GM18951 (cell line): ENCODE data around the gene LGALS16.
"Not testable (repeated sequence)": the region's sequence is repeated elsewhere in the genome, so short reads cannot be mapped to it uniquely, and the experiment has no call there.

ENCODE experiments used
- POLR2A ChIP-seq: IDR thresholded peaks from 4 replicates; pipeline ENCODE4 v1.6.1; 2011; ENCODE audit warnings: mild to moderate bottlenecking; ENCODE audit not compliant: insufficient read length, insufficient read depth; ENCODE audit errors: extremely low read depth
- in situ Hi-C: fragments of 300-500 bp; cut with MboI; formaldehyde crosslinking; loops from one replicate; pipeline ENCODE4 v1.12.0; 2022; ENCODE audit warnings: low sequenced_read_pairs, mixed read lengths, inconsistent platforms; ENCODE audit not compliant: unreplicated experiment

Gene LGALS16, protein sequence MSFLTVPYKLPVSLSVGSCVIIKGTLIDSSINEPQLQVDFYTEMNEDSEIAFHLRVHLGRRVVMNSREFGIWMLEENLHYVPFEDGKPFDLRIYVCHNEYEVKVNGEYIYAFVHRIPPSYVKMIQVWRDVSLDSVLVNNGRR

DNA sequence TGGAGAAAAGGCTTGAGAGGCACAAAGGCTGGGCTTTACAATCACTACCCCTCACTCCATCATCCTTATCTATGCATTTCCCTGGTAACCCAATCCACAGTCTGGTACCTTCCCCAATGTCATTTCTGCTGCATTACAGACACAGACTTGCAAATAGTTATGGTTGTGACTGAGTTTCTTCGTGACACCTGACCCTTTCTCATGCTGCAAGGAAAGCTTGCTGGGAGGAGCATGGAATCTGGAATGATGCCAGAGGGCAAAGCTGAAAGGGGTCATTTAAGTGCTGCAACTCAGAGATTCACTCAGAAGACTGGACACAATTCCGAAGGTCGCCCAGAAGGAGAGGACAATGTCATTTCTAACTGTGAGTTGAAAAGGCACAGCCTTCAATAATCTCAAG is at the start of gene LGALS16:
LGALS16 (plus strand) TSS at position 301 of the 400 bp plus-strand sequence; CDS start at position 350, 49 bp downstream.
- in situ Hi-C loops: loop anchor here (5.0 kb wide), 1 partner anchor 103 kb away; no protein-coding TSS in a partner anchor
- no peak for TF ChIP-seq POLR2A

DNA sequence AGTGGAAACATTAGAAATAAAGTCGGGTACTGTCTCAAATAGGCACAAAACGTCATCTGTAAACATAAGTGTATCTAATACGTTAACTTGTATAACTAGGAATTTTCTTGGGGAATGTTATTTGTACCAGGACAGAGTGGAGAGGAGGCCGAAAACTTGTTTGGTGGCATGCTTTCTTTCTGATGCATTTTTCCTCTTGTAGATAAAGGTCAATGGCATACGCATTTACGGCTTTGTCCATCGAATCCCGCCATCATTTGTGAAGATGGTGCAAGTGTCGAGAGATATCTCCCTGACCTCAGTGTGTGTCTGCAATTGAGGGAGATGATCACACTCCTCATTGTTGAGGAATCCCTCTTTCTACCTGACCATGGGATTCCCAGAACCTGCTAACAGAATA is 48.7 kb upstream of the LGALS16 start:
- no peak for TF ChIP-seq POLR2A
- in situ Hi-C loops: no loop called here

DNA sequence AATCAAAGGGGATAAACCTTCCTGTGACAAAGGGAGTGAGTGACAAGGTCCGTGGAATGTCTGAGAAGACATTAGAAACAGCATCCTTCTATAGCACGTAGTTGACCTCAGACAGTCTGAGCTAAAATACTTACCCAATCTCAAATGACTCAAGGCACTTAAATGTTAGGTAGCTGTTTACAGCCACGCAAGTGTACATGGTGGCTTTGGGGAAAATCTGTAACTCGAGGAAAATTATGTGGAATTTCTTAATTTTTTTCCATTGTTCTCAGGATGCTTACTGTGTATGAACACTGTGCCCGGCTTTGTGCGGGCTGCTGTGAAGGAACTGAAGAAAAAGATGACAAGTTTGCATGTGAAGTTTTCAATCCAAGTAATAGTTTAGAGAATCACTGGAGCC is 48.2 kb upstream of the LGALS16 start:
- TF ChIP-seq POLR2A: no peak
- in situ Hi-C loops: no loop called here

DNA sequence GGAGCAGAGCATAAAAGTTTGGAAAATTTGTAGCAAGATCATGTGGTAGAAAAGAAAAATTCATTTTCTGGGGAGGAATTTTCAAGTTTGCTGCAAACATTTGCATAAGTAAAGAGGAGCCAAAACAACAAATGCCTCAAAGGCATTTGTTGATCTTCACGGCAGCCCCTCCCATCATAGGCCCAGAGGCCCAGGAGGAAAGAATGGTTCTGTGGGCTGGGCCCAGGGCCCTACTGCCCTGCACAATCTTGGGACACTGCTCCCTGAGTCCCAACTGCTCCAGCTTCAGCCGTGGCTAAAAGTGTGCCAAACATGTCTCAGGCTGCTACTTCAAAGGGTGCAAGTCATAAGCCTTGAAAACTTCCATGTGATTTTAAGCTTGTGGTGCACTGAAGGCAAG is 42.1 kb upstream of the LGALS16 start:
- no peak for TF ChIP-seq POLR2A
- in situ Hi-C loops: no loop called here

DNA sequence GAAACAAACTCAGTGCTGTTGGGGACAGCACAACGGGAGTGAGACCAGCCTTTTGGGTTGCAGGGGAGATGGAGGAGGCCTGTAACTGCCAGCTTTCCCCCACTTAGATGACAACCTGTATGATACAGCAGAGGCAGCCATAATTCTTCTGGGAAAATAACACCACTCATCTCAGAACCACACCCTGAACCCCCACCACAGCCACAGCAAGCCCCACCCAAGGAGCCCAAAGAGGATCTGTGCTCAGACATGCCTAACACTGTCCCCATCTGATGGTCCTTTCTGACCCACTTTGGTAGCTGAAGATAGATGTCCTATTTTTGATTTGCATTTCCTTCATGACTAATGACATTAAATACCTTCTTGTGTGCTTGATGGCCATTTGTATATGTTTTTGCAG is 38.0 kb upstream of the LGALS16 start:
- no peak for TF ChIP-seq POLR2A
- in situ Hi-C loops: no loop called here

DNA sequence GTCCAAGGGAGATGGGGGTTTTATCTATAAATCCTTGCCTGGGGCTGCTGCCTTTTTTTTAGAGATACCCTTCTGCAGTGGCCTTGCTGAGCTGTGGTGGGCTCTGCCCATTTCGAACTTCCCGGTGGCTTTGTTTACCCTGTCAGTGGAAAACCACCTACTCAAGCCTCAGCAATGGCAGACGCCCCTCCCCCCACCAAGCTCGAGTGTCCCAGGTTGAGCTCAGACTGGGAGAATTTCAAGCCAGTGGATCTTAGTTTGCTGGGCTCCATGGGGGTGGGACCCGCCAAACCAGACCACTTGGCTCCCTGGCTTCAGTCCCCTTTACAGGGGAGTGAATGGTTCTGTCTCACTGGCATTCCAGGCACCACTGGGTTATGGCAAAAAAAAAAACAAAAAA is 31.8 kb upstream of the LGALS16 start:
- TF ChIP-seq POLR2A: no peak
- in situ Hi-C loops: no loop called here

DNA sequence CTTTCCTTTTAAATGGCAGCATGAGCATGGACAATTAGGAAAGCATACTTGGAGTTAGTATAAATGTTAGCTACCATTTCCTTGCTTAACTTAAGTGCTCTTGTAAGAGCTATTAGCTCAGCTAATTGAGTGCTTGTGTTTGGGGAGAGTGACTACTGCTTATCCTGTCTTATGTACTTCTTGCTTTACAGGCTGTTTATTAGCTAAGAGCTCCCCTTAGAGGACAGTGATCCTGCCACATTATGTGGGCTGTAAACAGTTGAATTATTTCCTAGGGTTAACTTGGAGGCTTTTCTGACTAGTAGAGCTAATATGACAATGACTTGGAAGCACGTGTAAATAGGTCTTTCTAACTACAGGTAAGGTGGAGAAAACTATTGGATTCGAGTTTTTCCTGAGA is 28.1 kb upstream of the LGALS16 start:
- in situ Hi-C loops: not testable (repeated sequence)

DNA sequence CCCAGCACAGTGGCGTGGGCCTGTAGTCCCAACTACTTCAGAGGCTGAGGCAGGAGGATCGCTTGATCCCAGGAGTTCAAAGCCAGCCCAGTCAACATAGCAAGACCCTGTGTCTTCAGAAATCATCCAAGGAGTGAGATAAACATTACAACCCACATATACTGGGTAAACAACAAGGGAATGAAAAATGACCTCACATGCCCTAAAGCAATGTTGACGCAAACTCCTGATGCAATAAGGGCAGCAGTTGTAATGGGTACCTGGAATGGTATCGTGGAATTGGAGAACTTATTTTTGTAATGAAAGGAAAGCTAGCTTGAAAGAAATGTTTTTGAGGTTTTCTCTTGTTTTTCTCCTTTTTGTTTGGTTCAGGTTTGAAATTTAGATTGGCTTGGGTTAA is 24.5 kb upstream of the LGALS16 start:
- in situ Hi-C loops: no loop called here

DNA sequence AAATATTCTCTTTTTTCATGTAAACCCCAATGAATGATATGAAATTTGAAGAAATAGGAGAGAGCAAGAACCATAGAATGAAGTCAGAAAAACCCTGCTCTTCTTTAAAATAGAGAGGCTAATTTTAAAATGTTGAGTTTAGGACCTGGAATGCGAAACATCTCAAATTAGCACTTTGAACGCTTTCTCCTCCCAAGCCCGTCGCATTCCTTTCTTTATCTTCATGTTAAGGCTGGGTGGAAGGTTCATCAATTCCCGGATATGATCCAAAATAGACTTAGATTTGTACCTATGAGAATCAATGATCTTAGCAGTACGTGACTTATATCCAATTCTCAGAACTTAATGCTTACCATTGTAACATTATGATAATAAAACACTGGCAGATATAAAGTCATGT is 24.1 kb upstream of the LGALS16 start:
- no peak for TF ChIP-seq POLR2A
- in situ Hi-C loops: no loop called here

More for the DNA sequence above, 24.5 kb upstream of the LGALS16 start:
- no peak for TF ChIP-seq POLR2A

DNA sequence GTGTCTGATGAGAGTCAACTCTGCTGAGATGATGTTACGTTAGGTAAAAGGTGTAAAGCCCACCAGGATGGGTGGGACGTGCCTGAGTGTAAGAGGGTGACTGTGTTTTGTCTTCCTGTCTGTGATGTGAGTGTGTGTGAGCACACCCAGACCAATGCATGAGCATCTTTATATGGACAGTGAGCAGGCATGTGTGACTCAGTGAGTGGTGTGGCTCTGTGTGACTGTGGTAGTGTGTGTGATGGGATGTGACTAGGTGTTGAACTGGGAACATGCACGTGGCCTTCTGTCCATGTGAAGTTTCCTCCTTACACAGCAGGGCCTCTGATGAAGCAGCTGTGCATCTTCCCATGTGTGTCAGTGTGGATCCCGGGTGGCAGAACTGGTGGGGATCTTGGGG is 17.8 kb upstream of the LGALS16 start:
- TF ChIP-seq POLR2A: no peak
- in situ Hi-C loops: no loop called here

DNA sequence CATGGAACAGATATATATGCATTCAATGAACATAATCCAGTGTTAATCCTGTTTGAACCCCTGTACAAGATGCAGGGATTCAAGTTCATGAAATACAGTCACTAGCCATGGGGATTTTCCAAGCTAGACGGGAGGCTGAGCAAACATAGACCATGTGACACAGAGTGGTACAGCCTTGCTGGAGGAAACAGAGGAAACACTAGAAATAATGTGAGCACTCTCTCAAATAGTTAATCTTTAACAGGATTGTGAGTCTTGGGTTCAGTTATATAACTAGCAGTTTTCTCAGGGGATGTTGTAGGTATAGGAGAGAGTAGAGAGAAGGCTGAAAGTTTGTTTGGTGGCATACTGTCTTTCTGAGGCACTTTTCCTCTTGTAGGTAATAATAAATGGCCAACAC is 13.9 kb upstream of the LGALS16 start:
- TF ChIP-seq POLR2A: no peak
- in situ Hi-C loops: no loop called here

DNA sequence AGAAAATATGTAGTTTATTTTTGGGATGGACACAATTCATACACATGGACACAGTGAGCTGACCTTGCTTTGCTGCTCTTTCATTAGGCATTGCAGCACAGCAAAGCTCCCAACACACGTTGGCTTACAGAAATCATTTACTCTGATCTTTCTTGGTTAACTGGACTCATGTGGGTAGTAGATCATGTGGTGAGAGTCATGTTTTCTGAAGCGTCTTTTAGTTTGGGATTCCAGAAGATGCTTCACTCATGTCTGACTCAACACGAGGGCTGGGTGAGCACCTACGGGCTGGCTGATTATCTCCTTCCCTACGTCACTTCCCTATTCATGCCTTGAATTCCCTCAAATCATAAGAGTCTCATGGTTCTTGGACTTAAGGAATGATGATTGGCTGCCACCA is 12.1 kb upstream of the LGALS16 start:
- no peak for TF ChIP-seq POLR2A

DNA sequence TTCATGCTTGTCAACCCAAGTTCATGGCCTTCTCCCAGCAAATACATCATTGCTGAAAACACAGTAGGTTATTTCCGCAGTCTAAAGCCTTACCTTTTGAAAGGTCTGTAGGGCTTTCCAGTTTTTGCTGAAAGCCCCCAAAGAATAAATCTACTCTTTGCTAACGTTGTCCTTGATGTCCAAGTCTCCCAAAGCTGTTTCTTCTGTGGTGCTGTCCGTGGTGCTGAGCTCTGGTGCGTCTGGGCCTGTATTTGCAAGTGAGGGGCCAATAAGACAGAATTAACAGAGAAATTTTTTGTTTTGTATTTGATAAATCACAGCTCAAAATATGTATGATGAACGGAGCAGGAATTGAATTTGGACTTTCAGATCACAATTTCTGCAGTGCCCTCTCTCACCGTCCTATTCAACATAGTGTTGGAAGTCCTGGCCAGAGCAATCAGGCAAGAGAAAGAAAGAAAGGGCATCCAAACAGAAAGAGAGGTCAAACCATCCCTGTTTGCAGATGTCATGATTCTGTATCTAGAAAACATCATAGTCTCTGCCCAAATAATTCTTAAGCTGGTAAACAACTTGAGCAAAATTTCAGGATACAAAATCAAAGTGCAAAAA is 9.8 kb upstream of the LGALS16 start:
- no peak for TF ChIP-seq POLR2A
- in situ Hi-C loops: no loop called here

More for the DNA sequence above, 12.1 kb upstream of the LGALS16 start:
- in situ Hi-C loops: no loop called here

DNA sequence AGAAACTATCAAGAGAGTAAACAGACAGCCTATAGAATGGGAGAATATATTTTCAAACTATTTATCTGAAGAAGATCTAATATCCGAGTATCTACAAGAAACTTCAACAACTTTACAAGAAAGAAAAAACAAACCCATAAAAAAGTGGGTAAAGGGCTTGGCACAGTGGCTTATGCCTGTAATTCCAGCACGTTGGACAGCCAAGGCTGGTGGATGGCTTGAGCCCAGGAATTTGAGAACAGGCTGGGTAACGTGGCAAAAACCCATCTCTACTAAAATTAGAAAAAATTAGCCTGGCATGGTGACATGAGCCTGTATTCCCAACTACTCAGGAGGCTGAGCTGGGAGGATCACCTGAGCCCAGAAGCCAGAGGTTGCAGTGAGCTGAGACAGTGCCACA is 7.8 kb upstream of the LGALS16 start:
- in situ Hi-C loops: no loop called here
- TF ChIP-seq POLR2A: no peak
